Smooth muscle cell (in vitro differentiated cells): Measurements from ENCODE around the gene C1QTNF9B. TPM values are rescaled to one million over a fixed set of nuclear protein-coding genes. Genes with fewer than 3 reads are reported as not detected.
A peak's percentile ranks its signal among the peaks of the same experiment; 100 is the strongest.

Experiments
- DNase-seq: peaks from one replicate; lab custom pipeline; 2025; ENCODE audit not compliant: unreplicated experiment; lab: John Stamatoyannopoulos, UW
- H2AFZ ChIP-seq: fragments of 200-600 bp; sonication (generic); 2 replicates; pipeline ENCODE4 v1.6.0; 2016; ENCODE audit warnings: antibody characterized with exemption, low read depth, mild to moderate bottlenecking
- H3F3A ChIP-seq: fragments of 200-600 bp; sonication (generic); 2 replicates; pipeline ENCODE4 v1.6.0; 2017; ENCODE audit warnings: antibody characterized with exemption, low read depth
- H3K27ac ChIP-seq: fragments of 200-600 bp; sonication (generic); 2 replicates; pipeline ENCODE4 v1.5.1; 2016; ENCODE audit warnings: low read depth, mild to moderate bottlenecking
- H3K27me3 ChIP-seq: fragments of 200-600 bp; sonication (generic); 2 replicates; pipeline ENCODE4 v1.6.1; 2016; ENCODE audit warnings: low read depth, mild to moderate bottlenecking
- H3K36me3 ChIP-seq: fragments of 200-600 bp; sonication (generic); 2 replicates; pipeline ENCODE4 v1.5.1; 2016; ENCODE audit warnings: low read depth
- H3K4me1 ChIP-seq: fragments of 200-600 bp; sonication (generic); 2 replicates; pipeline ENCODE4 v1.5.1; 2016; ENCODE audit warnings: low read depth
- H3K4me2 ChIP-seq: fragments of 200-600 bp; sonication (generic); 2 replicates; pipeline ENCODE4 v1.6.0; 2016; ENCODE audit warnings: mild to moderate bottlenecking
- H3K4me3 ChIP-seq: fragments of 200-600 bp; sonication (generic); 2 replicates; pipeline ENCODE4 v1.5.1; 2016; ENCODE audit warnings: mild to moderate bottlenecking
- H3K79me2 ChIP-seq: fragments of 200-600 bp; sonication (generic); 2 replicates; pipeline ENCODE4 v1.6.0; 2016; ENCODE audit warnings: low read depth, mild to moderate bottlenecking
- H3K9ac ChIP-seq: fragments of 200-600 bp; sonication (generic); 2 replicates; pipeline ENCODE4 v1.6.0; 2016; ENCODE audit warnings: low read depth
- H3K9me3 ChIP-seq: fragments of 200-600 bp; sonication (generic); replicated peaks from 2 replicates; pipeline ENCODE4 v1.5.1; 2016; ENCODE audit warnings: low read depth
- H4K20me1 ChIP-seq: fragments of 200-600 bp; sonication (generic); 2 replicates; pipeline ENCODE4 v1.6.0; 2016; ENCODE audit warnings: low read depth
- WGBS: methylation state at CpG from one replicate; pipeline ENCODE4 v1.1.7; 2016; ENCODE audit warnings: low lambda C conversion rate; 5-methylcytosine and 5-hydroxymethylcytosine counted together
- polyA plus RNA-seq: library from polyadenylated mRNA; unstranded; fragments of >200 nt; fragmentation: Nextera tagmentation; extraction: Ambion mirVana; gene quantifications from 2 replicates; pipeline ENCODE4 v1.2.1, GENCODE V29; 2016
- total RNA-seq: library from RNA; depleted of rRNA; stranded (reverse); fragments of >200 nt; gene quantifications from 2 replicates; pipeline ENCODE4 v1.2.3, GENCODE V29; 2014
- TF ChIP-seq, protein P1 (sequence below): fragments of 200-600 bp; sonication (generic); IDR thresholded peaks from 2 replicates; pipeline ENCODE4 v1.5.1; 2017; ENCODE audit warnings: borderline replicate concordance, mild to moderate bottlenecking, antibody characterized with exemption; ENCODE audit not compliant: insufficient read depth, poor library complexity, severe bottlenecking

Gene C1QTNF9B
- total and polyA plus RNA-seq, 2 experiments from 2014 or later: 0.21 TPM; not detected in 1

DNA sequence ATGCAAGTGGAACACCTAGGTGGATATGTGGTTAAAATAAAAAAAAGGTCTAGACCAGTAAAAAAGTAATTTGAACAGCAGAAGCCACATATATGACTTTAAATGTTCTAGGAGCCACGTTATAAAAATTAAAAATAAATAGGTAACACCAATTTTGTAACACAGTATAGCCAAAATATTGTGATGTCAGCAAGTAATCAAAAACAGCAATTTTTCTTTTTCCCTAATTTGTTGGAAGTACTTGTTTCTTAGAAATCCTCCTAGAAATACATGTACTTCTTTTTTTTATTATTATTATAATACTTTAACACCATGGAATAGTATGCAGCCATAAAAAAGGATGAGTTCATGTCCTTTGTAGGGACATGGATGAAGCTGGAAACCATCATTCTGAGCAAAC, 25.7 kb upstream of the C1QTNF9B start:
- Histone ChIP-seq H4K20me1 (no peaks in the 10 kb centered on the region), H3K79me2 (no peaks in the 10 kb centered on the region), H3K9me3 (no peaks in the 10 kb centered on the region), H3F3A (no peaks in the 10 kb centered on the region), H3K9ac (no peak overlapping the region), H2AFZ (no peak overlapping the region), H3K36me3 (no peaks in the 10 kb centered on the region), H3K27ac (no peak overlapping the region), H3K4me2 (no peak overlapping the region), H3K4me1 (no peaks in the 10 kb centered on the region), H3K27me3 (peaks cover 4% of the 10 kb centered on the region), H3K4me3 (no peak overlapping the region)
- TF ChIP-seq, protein P1, sequence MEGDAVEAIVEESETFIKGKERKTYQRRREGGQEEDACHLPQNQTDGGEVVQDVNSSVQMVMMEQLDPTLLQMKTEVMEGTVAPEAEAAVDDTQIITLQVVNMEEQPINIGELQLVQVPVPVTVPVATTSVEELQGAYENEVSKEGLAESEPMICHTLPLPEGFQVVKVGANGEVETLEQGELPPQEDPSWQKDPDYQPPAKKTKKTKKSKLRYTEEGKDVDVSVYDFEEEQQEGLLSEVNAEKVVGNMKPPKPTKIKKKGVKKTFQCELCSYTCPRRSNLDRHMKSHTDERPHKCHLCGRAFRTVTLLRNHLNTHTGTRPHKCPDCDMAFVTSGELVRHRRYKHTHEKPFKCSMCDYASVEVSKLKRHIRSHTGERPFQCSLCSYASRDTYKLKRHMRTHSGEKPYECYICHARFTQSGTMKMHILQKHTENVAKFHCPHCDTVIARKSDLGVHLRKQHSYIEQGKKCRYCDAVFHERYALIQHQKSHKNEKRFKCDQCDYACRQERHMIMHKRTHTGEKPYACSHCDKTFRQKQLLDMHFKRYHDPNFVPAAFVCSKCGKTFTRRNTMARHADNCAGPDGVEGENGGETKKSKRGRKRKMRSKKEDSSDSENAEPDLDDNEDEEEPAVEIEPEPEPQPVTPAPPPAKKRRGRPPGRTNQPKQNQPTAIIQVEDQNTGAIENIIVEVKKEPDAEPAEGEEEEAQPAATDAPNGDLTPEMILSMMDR: no peak
- 80% methylated on average over 1 of the region's 1 CpG for WGBS
- no peak for DNase-seq

DNA sequence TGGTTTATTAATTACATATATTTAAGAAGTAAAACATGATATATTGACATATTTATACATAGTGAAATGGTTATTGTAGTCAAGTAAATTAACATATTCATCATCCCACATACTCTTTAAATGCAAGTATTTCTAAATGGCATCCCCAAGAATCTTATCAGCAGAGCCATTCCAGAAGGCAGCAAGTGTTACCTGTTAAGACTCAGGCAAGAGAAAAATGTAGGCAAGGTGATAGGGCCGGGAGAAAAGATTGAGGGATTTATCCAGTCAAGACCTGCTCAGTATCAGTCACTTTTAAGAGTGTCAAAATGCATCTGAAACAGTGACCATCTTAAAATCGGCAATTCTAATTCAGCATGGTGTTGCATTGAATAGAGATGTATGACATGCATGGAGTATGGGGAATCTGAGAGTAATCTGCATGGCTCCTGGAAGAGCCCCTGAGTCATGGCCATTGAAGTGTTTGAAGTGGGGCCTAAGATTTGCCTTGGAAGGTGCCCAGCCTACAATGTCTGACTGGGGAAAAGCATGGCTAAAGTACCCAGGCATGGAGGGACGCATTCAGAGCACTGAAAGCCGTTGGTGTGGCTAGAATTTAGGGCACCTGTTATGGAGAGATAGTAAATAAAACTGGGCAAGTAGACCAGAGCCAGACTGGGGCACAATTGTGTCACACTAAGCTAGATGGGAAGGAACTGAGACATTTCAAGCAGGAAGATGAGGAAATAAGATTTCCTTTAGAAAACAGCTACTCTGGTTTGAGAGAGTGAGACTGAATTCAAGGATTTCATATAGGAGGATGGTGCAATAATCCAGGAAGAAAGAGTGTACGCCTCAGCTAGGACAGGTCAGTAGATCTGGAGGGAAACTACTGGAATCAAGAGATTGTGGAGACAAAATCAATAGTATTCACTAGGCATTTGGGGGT, 25.0 kb upstream of the C1QTNF9B start:
- DNase-seq: no peak
- Histone ChIP-seq H3K4me2 (no peak overlapping the region), H3K4me3 (no peak overlapping the region), H3K4me1 (no peaks in the 10 kb centered on the region), H3K27me3 (peaks cover 4% of the 10 kb centered on the region), H3F3A (no peaks in the 10 kb centered on the region), H3K9ac (no peak overlapping the region), H3K9me3 (no peaks in the 10 kb centered on the region), H2AFZ (no peak overlapping the region), H4K20me1 (no peaks in the 10 kb centered on the region), H3K36me3 (no peaks in the 10 kb centered on the region), H3K27ac (no peak overlapping the region), H3K79me2 (no peaks in the 10 kb centered on the region)
- 75% methylated on average over 5 of the region's 5 CpGs for WGBS
- TF ChIP-seq, protein P1: no peak

DNA sequence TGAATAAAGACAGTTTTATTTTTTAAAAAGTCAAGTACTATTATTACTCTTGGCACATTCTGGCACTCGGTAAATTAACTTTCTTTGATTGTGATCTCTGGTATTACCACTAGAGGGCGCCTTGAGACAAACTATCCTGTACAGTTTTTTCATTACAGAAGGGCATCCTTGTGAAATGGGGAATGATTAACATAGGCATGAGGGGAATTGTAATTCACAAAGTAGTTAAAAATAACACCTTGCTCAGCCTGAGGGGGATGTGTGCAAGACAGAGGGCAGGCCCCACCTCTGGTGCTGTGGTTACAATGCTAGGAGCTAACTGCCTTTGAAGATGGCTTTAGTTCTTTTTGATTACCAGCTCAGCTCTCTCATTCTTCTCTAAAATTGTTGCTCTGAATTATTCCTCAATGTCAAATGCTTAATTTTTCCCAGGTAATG, 24.2 kb upstream of the C1QTNF9B start:
- Histone ChIP-seq H3K4me1 (no peaks in the 10 kb centered on the region), H3F3A (no peaks in the 10 kb centered on the region), H3K79me2 (no peaks in the 10 kb centered on the region), H3K9me3 (no peaks in the 10 kb centered on the region), H3K27ac (no peak overlapping the region), H3K36me3 (no peaks in the 10 kb centered on the region), H3K4me3 (no peak overlapping the region), H3K27me3 (peaks cover 4% of the 10 kb centered on the region), H2AFZ (no peak overlapping the region), H4K20me1 (no peaks in the 10 kb centered on the region), H3K9ac (no peak overlapping the region), H3K4me2 (no peak overlapping the region)
- no peak for DNase-seq
- TF ChIP-seq, protein P1: peak; percentile 95
- WGBS: 17% methylated on average over 2 of the region's 2 CpGs

DNA sequence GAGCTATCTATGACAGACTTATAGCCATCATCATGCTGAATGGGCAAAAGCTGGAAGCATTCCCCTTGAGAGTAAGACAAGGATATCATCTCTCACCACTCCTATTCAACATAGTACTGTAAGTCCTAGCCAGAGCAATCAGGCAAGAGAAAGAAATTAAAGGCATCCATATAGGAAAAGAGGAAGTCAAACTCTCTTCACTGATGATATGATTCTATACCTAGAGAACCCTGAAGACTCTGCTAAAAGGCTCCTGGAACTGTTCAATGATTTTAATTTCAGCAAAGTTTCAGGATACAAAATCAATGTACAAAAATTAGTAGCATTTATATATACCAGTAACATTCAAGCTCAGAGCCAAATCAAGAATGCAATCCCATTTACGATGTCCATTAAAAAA, 21.7 kb upstream of the C1QTNF9B start:
- Histone ChIP-seq H3F3A (no peaks in the 10 kb centered on the region), H3K9ac (no peak overlapping the region), H3K27me3 (peaks cover 4% of the 10 kb centered on the region), H4K20me1 (no peaks in the 10 kb centered on the region), H2AFZ (no peak overlapping the region), H3K27ac (no peak overlapping the region), H3K79me2 (no peaks in the 10 kb centered on the region), H3K9me3 (no peaks in the 10 kb centered on the region), H3K4me1 (no peaks in the 10 kb centered on the region), H3K4me2 (no peak overlapping the region), H3K4me3 (no peak overlapping the region), H3K36me3 (no peaks in the 10 kb centered on the region)
- WGBS: 92% methylated on average over 1 of the region's 1 CpG
- no peak for DNase-seq
- TF ChIP-seq, protein P1: no peak
